Measurements from ENCODE around the gene PXN.

DNA sequence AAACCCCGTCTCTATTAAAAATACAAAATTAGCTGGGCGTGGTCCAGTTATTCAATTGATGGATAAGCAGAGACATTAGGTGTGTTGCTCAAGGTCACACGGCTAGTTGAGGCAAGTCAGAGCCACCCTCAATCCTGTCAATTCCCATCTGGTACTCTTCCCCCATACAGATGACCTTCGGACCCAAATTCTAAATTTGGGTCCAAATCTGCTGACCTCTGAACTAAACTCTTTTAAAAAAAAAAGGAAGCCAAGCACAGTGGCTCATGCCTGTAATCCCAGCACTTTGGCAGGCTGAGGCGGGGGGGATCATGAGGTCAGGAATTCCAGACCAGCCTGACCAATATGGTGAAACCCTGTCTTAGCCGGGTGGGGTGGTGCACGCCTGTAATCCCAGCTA, 94.9 kb downstream of the PXN start:
- TF ChIP-seq, protein P1, sequence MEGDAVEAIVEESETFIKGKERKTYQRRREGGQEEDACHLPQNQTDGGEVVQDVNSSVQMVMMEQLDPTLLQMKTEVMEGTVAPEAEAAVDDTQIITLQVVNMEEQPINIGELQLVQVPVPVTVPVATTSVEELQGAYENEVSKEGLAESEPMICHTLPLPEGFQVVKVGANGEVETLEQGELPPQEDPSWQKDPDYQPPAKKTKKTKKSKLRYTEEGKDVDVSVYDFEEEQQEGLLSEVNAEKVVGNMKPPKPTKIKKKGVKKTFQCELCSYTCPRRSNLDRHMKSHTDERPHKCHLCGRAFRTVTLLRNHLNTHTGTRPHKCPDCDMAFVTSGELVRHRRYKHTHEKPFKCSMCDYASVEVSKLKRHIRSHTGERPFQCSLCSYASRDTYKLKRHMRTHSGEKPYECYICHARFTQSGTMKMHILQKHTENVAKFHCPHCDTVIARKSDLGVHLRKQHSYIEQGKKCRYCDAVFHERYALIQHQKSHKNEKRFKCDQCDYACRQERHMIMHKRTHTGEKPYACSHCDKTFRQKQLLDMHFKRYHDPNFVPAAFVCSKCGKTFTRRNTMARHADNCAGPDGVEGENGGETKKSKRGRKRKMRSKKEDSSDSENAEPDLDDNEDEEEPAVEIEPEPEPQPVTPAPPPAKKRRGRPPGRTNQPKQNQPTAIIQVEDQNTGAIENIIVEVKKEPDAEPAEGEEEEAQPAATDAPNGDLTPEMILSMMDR (tag by site-specific recombination; IDR thresholded peaks at IDR 0.05) = no peak
- no peak for TF ChIP-seq ZNF777 (tag by site-specific recombination; IDR thresholded peaks at IDR 0.05; ENCODE audit: borderline replicate concordance)
- TF ChIP-seq ZNF114 (tag by site-specific recombination; IDR thresholded peaks at IDR 0.05) = no peak

All from HEK293 (cell line).